Esophagus squamous epithelium (tissue), 5 donors: Measurements from ENCODE around the gene CELSR1. TPM values are rescaled to one million over a fixed set of nuclear protein-coding genes. Genes with fewer than 3 reads are reported as not detected.

ENCODE experiments used
- DNase-seq: peaks from one replicate; lab custom pipeline; 2025; lab: John Stamatoyannopoulos, UW
- H3K27ac ChIP-seq, 4 donors: fragments of 200-600 bp; sonication (generic); one replicate each; pipeline ENCODE4 v1.5.1; 2016 to 2019; ENCODE audit warnings: mild to moderate bottlenecking in 1 of 4
- H3K27me3 ChIP-seq, 4 donors: fragments of 200-600 bp; sonication (generic); 1 replicate in 3 of 4; 2 replicates in 1 of 4; pipeline versions ENCODE4 v1.5.1 to v1.6.0; 2017 to 2021; ENCODE audit warnings: antibody characterized with exemption in 1 of 4
- H3K36me3 ChIP-seq, 3 donors: fragments of 200-600 bp; sonication (generic); one replicate each; pipeline ENCODE4 v1.5.1; 2016 to 2019
- H3K4me1 ChIP-seq, 3 donors: fragments of 200-600 bp; sonication (generic); one replicate each; pipeline ENCODE4 v1.5.1; 2017 to 2019
- H3K4me3 ChIP-seq, 4 donors: fragments of 200-600 bp; sonication (generic); 1 replicate in 3 of 4; 2 replicates in 1 of 4; pipeline ENCODE4 v1.5.1; 2016 to 2019; ENCODE audit warnings: mild to moderate bottlenecking in 2 of 4, moderate library complexity in 1 of 4
- H3K9me3 ChIP-seq, 3 donors: fragments of 200-600 bp; sonication (generic); one replicate each; pipeline ENCODE4 v1.5.1; 2016 to 2019
- CTCF ChIP-seq, 6 experiments: fragments of 450-650 bp in 4 of 6; fragments of 200-600 bp in 2 of 6; sonication (generic) in 2 of 6; IDR thresholded peaks; one replicate each; pipeline ENCODE4 v1.5.1; 2016 to 2019; ENCODE audit warnings: antibody characterized with exemption in 6 of 6, mild to moderate bottlenecking in 4 of 6, moderate library complexity in 4 of 6
- POLR2A ChIP-seq, 4 donors: fragments of 450-650 bp; IDR thresholded peaks; one replicate each; pipeline ENCODE4 v1.6.1; 2017; ENCODE audit warnings: antibody characterized with exemption in 4 of 4, mild to moderate bottlenecking in 4 of 4, moderate library complexity in 3 of 4
- WGBS, 2 donors: methylation state at CpG; one replicate each; pipeline ENCODE4 v1.1.5; 2018; 5-methylcytosine and 5-hydroxymethylcytosine counted together
- intact Hi-C: fragments of 100-400 bp; cut with DNase I; formaldehyde crosslinking; loops from one replicate; pipeline ENCODE4 v1.15.0; 2022
- total RNA-seq, 4 donors: library from RNA; depleted of rRNA; stranded (reverse); fragments of >200 nt; gene quantifications; one replicate each; pipeline ENCODE4 v1.1.0, GENCODE V29; 2016
- donor health status: DM: yes; HTN: yes; CAD: no.

The CELSR1 gene
- total RNA-seq, 4 donors from 2014 or later, result 38.7 to 50.6 (median 43.7) TPM

- no peak for TF ChIP-seq CTCF (IDR thresholded peaks at IDR 0.05)
- no peak for TF ChIP-seq POLR2A (IDR thresholded peaks at IDR 0.05)
- Histone ChIP-seq H3K4me1 (no peaks in the 10 kb centered on the region), H3K9me3 (no peaks in the 10 kb centered on the region), H3K4me3 (no peak overlapping the region), H3K27me3 (no peaks in the 10 kb centered on the region), H3K36me3 (peaks cover 0 to 64% (median 0%) of the 10 kb centered on the region in 3 donors), H3K27ac (no peak overlapping the region)
- DNase-seq, result no peak
- intact Hi-C loops, result no loop called here
- 77 to 85% methylated on average over 20 to 21 of the region's 23 CpGs for WGBS, 2 donors
Measured at GRCh38 chr22:46413725-46414379, 123.6 kb downstream of the CELSR1 start.

- Histone ChIP-seq H3K27ac (no peak overlapping the region), H3K9me3 (no peaks in the 10 kb centered on the region), H3K36me3 (peaks cover 0 to 70% (median 0%) of the 10 kb centered on the region in 3 donors), H3K4me3 (no peak overlapping the region), H3K27me3 (no peaks in the 10 kb centered on the region), H3K4me1 (no peaks in the 10 kb centered on the region)
- TF ChIP-seq CTCF (IDR thresholded peaks at IDR 0.05) (no peak), POLR2A (IDR thresholded peaks at IDR 0.05) (no peak)
- DNase-seq, result no peak
- intact Hi-C loops, result no loop called here
- WGBS, 2 donors, result 86 to 100% methylated on average over 2 to 4 of the region's 13 CpGs
Measured at GRCh38 chr22:46411347-46411746, 126.1 kb downstream of the CELSR1 start.

GRCh38 chr22:46410291-46410808, 127.1 kb downstream of the CELSR1 start:
- TF ChIP-seq CTCF (IDR thresholded peaks at IDR 0.05) (no peak), POLR2A (IDR thresholded peaks at IDR 0.05) (no peak)
- no peak for DNase-seq
- Histone ChIP-seq H3K4me1 (no peaks in the 10 kb centered on the region), H3K27me3 (no peaks in the 10 kb centered on the region), H3K4me3 (no peak overlapping the region), H3K27ac (no peak overlapping the region), H3K9me3 (no peaks in the 10 kb centered on the region), H3K36me3 (peaks cover 0 to 60% (median 0%) of the 10 kb centered on the region in 3 donors)
- intact Hi-C loops, result no loop called here
- 97% methylated on average over 15 of the region's 28 CpGs; no CpG with 5 or more reads in 1 of the 2 donors for WGBS, 2 donors

GRCh38 chr22:46409631-46410210, 127.7 kb downstream of the CELSR1 start:
- TF ChIP-seq CTCF (IDR thresholded peaks at IDR 0.05) (no peak), POLR2A (IDR thresholded peaks at IDR 0.05) (no peak)
- 80 to 100% methylated on average over 1 to 3 of the region's 37 CpGs for WGBS, 2 donors
- DNase-seq, result no peak

More at GRCh38 chr22:46409631-46410210, 127.7 kb downstream of the CELSR1 start:
- H3K36me3 ChIP-seq, result peaks cover 0 to 57% (median 0%) of the 10 kb centered on the region in 3 donors
- no peaks in the 10 kb centered on the region for H3K4me1 ChIP-seq
- intact Hi-C loops, result no loop called here
- H3K27ac ChIP-seq, result no peak overlapping the region
- no peaks in the 10 kb centered on the region for H3K9me3 ChIP-seq
- H3K4me3 ChIP-seq, result no peak overlapping the region
- no peaks in the 10 kb centered on the region for H3K27me3 ChIP-seq
